Frontal cortex (tissue), 4 donors: Measurements from ENCODE around the gene ASPHD1. TPM values are rescaled to one million over a fixed set of nuclear protein-coding genes. Genes with fewer than 3 reads are reported as not detected.
"Not testable (repeated sequence)": the region's sequence is repeated elsewhere in the genome, so short reads cannot be mapped to it uniquely, and the experiment has no call there.

Source experiments
- DNase-seq, 2 donors: peaks; one replicate each; pipeline ENCODE4 v3.0.0; 2012; ENCODE audit warnings: low spot score in 2 of 2
- FAIRE-seq: peaks from 2 replicates; lab custom pipeline; 2012; peaks lifted over from hg19 to GRCh38; lab: Jason Lieb, UNC
- total RNA-seq: library from RNA; depleted of rRNA; stranded (reverse); fragments of >200 nt; gene quantifications from one replicate; pipeline ENCODE4 v1.2.3, GENCODE V29; 2014
- donor health status: control.
- donor health status: control.
- donor health status: control.

Gene ASPHD1
- total RNA-seq, 1 donor from 2014 or later, result 9.4 TPM

GRCh38 chr16:29905668-29906067, 5.4 kb downstream of the ASPHD1 start:
- FAIRE-seq (no peak), DNase-seq (no peak)

- FAIRE-seq, result no peak
Measured at GRCh38 chr16:29906520-29907244, 6.4 kb downstream of the ASPHD1 start.

GRCh38 chr16:29907973-29908372, 7.7 kb downstream of the ASPHD1 start:
- FAIRE-seq (no peak), DNase-seq (no peak)

More at GRCh38 chr16:29906520-29907244, 6.4 kb downstream of the ASPHD1 start:
- no peak for DNase-seq

GRCh38 chr16:29908719-29909220, 8.5 kb downstream of the ASPHD1 start:
- FAIRE-seq (no peak), DNase-seq (no peak)

- FAIRE-seq, result no peak
Measured at GRCh38 chr16:29909391-29909790, 9.1 kb downstream of the ASPHD1 start.

GRCh38 chr16:29909851-29910250, 9.6 kb downstream of the ASPHD1 start:
- not testable (repeated sequence) for FAIRE-seq, DNase-seq

More at GRCh38 chr16:29909391-29909790, 9.1 kb downstream of the ASPHD1 start:
- DNase-seq, result no peak

- DNase-seq, result no peak
- no peak for FAIRE-seq
Measured at GRCh38 chr16:29910819-29911675, 10.8 kb downstream of the ASPHD1 start.

GRCh38 chr16:29911676-29912010, 11.4 kb downstream of the ASPHD1 start:
- no peak for FAIRE-seq

GRCh38 chr16:29912087-29912486, 11.8 kb downstream of the ASPHD1 start:
- FAIRE-seq, result no peak
- no peak for DNase-seq

More at GRCh38 chr16:29911676-29912010, 11.4 kb downstream of the ASPHD1 start:
- no peak for DNase-seq

GRCh38 chr16:29913514-29913913, 13.2 kb downstream of the ASPHD1 start:
- DNase-seq, result no peak
- no peak for FAIRE-seq

- FAIRE-seq (no peak), DNase-seq (no peak)
Measured at GRCh38 chr16:29915590-29916247, 15.4 kb downstream of the ASPHD1 start.

- FAIRE-seq, result no peak
- DNase-seq, result no peak
Measured at GRCh38 chr16:29916979-29917378, 16.7 kb downstream of the ASPHD1 start.

GRCh38 chr16:29920288-29921033, 20.2 kb downstream of the ASPHD1 start:
- no peak for FAIRE-seq
- no peak for DNase-seq

GRCh38 chr16:29921034-29921385, 20.7 kb downstream of the ASPHD1 start:
- DNase-seq (no peak), FAIRE-seq (no peak)

- no peak for DNase-seq
- FAIRE-seq, result no peak
Measured at GRCh38 chr16:29922326-29922725, 22.0 kb downstream of the ASPHD1 start.

- DNase-seq, result no peak
- no peak for FAIRE-seq
Measured at GRCh38 chr16:29922986-29923501, 22.8 kb downstream of the ASPHD1 start.

GRCh38 chr16:29925105-29925756, 24.9 kb downstream of the ASPHD1 start:
- DNase-seq (no peak), FAIRE-seq (no peak)

GRCh38 chr16:29925781-29926710, 25.8 kb downstream of the ASPHD1 start, which contains the start of gene KCTD13:
Gene KCTD13 (minus strand): TSS chr16:29926226. CDS start chr16:29926033, 193 bp downstream.
- DNase-seq (peak; percentile 97 to 99), FAIRE-seq (no peak)
